ENCODE results near the gene MGAT5.

MGAT5 gene

DNA sequence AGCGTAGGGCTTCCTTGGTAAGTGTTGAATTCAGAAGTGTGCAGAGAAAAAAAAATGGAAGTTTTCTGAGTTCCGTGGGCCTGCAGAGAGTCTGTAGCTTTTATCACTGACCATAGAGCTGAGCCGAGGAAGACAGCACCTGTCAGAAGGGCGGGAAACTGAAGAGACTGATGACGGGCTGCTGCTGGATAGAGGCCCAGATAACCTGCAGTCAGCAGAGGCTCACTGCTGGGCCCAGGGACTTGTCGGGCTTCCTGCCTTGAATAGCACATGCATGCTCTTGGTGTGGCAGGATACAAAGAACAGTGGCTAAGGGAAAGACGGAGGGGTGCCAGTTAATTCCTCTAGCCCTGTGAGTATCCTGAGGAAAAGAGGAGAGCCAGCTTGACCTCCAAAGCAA lies 166.4 kb downstream of the MGAT5 start:
- Histone ChIP-seq H3K9me3 (ENCODE audit: control insufficient read depth, insufficient read depth, low read depth, low read length) (no peaks in the 10 kb centered on the region), H3K27ac (ENCODE audit: extremely low read depth, low read depth, low read length) (no peak overlapping the region), H3K4me3 (ENCODE audit: low read depth, low read length) (no peak overlapping the region), H3K4me1 (ENCODE audit: control insufficient read depth, insufficient read depth, low read length) (no peaks in the 10 kb centered on the region), H3K36me3 (ENCODE audit: control insufficient read depth in 2 of 2, insufficient read depth in 1 of 2, low read length in 2 of 2) (peaks cover 0 to 26% of the 10 kb centered on the region in 2 experiments; a peak in 2 of 3 replicates)
- no peak for TF ChIP-seq ZNF701 (tag by site-specific recombination; IDR thresholded peaks at IDR 0.05)
- TF ChIP-seq ZNF530 (tag by site-specific recombination; IDR thresholded peaks at IDR 0.05; ENCODE audit: low read depth), result no peak
- TF ChIP-seq ZNF426 (tag by site-specific recombination; IDR thresholded peaks at IDR 0.05), result no peak
- TF ChIP-seq ZNF133 (tag by site-specific recombination; IDR thresholded peaks at IDR 0.05), result no peak
- TF ChIP-seq, protein P1, sequence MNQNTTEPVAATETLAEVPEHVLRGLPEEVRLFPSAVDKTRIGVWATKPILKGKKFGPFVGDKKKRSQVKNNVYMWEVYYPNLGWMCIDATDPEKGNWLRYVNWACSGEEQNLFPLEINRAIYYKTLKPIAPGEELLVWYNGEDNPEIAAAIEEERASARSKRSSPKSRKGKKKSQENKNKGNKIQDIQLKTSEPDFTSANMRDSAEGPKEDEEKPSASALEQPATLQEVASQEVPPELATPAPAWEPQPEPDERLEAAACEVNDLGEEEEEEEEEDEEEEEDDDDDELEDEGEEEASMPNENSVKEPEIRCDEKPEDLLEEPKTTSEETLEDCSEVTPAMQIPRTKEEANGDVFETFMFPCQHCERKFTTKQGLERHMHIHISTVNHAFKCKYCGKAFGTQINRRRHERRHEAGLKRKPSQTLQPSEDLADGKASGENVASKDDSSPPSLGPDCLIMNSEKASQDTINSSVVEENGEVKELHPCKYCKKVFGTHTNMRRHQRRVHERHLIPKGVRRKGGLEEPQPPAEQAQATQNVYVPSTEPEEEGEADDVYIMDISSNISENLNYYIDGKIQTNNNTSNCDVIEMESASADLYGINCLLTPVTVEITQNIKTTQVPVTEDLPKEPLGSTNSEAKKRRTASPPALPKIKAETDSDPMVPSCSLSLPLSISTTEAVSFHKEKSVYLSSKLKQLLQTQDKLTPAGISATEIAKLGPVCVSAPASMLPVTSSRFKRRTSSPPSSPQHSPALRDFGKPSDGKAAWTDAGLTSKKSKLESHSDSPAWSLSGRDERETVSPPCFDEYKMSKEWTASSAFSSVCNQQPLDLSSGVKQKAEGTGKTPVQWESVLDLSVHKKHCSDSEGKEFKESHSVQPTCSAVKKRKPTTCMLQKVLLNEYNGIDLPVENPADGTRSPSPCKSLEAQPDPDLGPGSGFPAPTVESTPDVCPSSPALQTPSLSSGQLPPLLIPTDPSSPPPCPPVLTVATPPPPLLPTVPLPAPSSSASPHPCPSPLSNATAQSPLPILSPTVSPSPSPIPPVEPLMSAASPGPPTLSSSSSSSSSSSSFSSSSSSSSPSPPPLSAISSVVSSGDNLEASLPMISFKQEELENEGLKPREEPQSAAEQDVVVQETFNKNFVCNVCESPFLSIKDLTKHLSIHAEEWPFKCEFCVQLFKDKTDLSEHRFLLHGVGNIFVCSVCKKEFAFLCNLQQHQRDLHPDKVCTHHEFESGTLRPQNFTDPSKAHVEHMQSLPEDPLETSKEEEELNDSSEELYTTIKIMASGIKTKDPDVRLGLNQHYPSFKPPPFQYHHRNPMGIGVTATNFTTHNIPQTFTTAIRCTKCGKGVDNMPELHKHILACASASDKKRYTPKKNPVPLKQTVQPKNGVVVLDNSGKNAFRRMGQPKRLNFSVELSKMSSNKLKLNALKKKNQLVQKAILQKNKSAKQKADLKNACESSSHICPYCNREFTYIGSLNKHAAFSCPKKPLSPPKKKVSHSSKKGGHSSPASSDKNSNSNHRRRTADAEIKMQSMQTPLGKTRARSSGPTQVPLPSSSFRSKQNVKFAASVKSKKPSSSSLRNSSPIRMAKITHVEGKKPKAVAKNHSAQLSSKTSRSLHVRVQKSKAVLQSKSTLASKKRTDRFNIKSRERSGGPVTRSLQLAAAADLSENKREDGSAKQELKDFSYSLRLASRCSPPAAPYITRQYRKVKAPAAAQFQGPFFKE (tag by site-specific recombination; IDR thresholded peaks at IDR 0.05; ENCODE audit: borderline replicate concordance), result no peak
- no peak for TF ChIP-seq ZFP41 (tag by site-specific recombination; IDR thresholded peaks at IDR 0.05; ENCODE audit: borderline replicate concordance)
- TF ChIP-seq INSM2 (tag by site-specific recombination; IDR thresholded peaks at IDR 0.05), result no peak
- no peak for TF ChIP-seq ZNF768 (tag by site-specific recombination; IDR thresholded peaks at IDR 0.05)
- TF ChIP-seq ZNF645 (tag by site-specific recombination; IDR thresholded peaks at IDR 0.05), result no peak
- no peak for TF ChIP-seq ZNF560 (tag by site-specific recombination; IDR thresholded peaks at IDR 0.05; ENCODE audit: borderline replicate concordance)
- CTCF ChIA-PET, result interaction anchor here (1.0 to 1.6 kb wide), 3 partner anchors 11 to 31 kb away, joined by 4 to 9 read pairs (median 4); no protein-coding TSS in a partner anchor
- POLR2A ChIA-PET, result no interaction called here

GRCh38 chr2:134420920-134421319 lies 167.0 kb downstream of the MGAT5 start:
- no peak overlapping the region for H3K4me3 ChIP-seq (ENCODE audit: low read depth, low read length)
- no peak overlapping the region for H3K27ac ChIP-seq (ENCODE audit: extremely low read depth, low read depth, low read length)
- no peaks in the 10 kb centered on the region for H3K4me1 ChIP-seq (ENCODE audit: control insufficient read depth, insufficient read depth, low read length)
- H3K9me3 ChIP-seq (ENCODE audit: control insufficient read depth, insufficient read depth, low read depth, low read length), result no peaks in the 10 kb centered on the region
- H3K36me3 ChIP-seq (ENCODE audit: control insufficient read depth in 2 of 2, insufficient read depth in 1 of 2, low read length in 2 of 2), result peaks cover 0 to 26% of the 10 kb centered on the region in 2 experiments; a peak in 2 of 3 replicates
- POLR2A ChIA-PET, result no interaction called here
- CTCF ChIA-PET, result interaction anchor here (1.0 kb wide), 1 partner anchor 30 kb away, joined by 4 read pairs; no protein-coding TSS in a partner anchor
- no peak for TF ChIP-seq ZBTB11 (tag by site-specific recombination; conservative IDR thresholded peaks at IDR 0.05; ENCODE audit: low read depth)
- TF ChIP-seq ZNF510 (tag by site-specific recombination; IDR thresholded peaks at IDR 0.05; ENCODE audit: insufficient replicate concordance), result no peak
- TF ChIP-seq ZNF580 (tag by site-specific recombination; IDR thresholded peaks at IDR 0.05), result no peak
- no peak for TF ChIP-seq ZFP37 (tag by site-specific recombination; IDR thresholded peaks at IDR 0.05)
- TF ChIP-seq ZNF341 (tag by site-specific recombination; IDR thresholded peaks at IDR 0.05; ENCODE audit: low read depth), result no peak
- no peak for TF ChIP-seq ZNF398 (tag by site-specific recombination; IDR thresholded peaks at IDR 0.05)
- TF ChIP-seq ZBTB21 (tag by site-specific recombination; IDR thresholded peaks at IDR 0.05), result no peak
- TF ChIP-seq, protein P2, sequence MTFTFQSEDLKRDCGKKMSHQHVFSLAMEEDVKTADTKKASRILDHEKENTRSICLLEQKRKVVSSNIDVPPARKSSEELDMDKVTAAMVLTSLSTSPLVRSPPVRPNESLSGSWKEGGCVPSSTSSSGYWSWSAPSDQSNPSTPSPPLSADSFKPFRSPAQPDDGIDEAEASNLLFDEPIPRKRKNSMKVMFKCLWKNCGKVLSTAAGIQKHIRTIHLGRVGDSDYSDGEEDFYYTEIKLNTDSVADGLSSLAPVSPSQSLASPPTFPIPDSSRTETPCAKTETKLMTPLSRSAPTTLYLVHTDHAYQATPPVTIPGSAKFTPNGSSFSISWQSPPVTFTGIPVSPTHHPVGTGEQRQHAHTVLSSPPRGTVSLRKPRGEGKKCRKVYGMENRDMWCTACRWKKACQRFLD (tag by site-specific recombination; IDR thresholded peaks at IDR 0.05), result no peak
